Forelimb muscle (tissue), 1 donor: ENCODE results near the gene PCDH20. TPM values are rescaled to one million over a fixed set of nuclear protein-coding genes. Genes with fewer than 3 reads are reported as not detected.
"Not testable (repeated sequence)": the region's sequence is repeated elsewhere in the genome, so short reads cannot be mapped to it uniquely, and the experiment has no call there.

ENCODE experiments used
- DNase-seq: peaks from one replicate; pipeline ENCODE4 v3.0.0-alpha.2; 2013; ENCODE audit warnings: low read depth
- polyA plus RNA-seq: library from polyadenylated mRNA; unstranded; fragments of 120-200 nt; gene quantifications from one replicate; pipeline ENCODE4 v1.2.1, GENCODE V29; 2013; ENCODE audit not compliant: insufficient read length

Gene PCDH20
- polyA plus RNA-seq: 1.3 TPM

GRCh38 chr13:61415749-61416148 is at the start of gene PCDH20:
Gene PCDH20, minus strand, starts transcription at chr13:61415849. Its CDS starts 691 bp downstream, at chr13:61415158.
- DNase-seq: no peak

DNA sequence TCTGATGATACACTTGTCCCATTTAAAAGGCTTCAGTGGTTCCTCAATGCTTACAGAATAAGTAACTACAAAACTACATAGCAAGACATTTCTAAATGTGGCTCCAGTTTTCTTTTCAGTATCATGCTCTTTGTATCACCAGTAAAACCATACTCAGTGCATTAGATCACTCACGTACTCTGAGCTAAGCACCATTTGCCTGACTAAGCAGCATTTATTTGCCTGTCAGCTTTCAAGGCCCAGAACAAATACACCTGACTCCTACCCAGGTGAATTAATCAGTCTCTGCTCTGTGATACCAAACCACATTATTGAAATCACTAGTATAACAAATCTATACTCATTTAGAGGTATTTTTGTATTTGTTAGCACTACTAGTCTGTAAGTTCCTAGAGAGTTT is 47.4 kb upstream of the PCDH20 start:
- DNase-seq: no peak

DNA sequence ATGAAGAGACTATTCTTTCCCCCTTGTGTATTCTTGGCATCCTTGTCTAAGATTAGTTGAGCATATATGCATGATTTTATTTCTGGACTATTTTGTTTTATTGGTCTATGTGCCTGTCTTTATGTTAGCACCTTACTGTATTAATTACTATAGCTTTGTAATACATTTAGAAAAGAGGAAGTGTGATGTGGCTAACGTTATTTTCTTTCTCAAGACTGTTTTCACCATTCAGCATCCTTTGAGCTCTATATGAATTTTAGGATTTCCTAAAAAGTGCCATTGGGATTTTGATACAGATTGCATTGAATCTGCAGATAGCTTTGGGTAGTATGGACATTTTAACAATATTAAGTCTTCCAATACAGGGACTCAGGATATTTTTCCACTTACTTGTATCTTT is 37.5 kb upstream of the PCDH20 start:
- no peak for DNase-seq

- DNase-seq: no peak
Measured at GRCh38 chr13:61432029-61432428, 16.4 kb upstream of the PCDH20 start.

GRCh38 chr13:61423915-61424314 is 8.3 kb upstream of the PCDH20 start:
- DNase-seq: no peak

DNA sequence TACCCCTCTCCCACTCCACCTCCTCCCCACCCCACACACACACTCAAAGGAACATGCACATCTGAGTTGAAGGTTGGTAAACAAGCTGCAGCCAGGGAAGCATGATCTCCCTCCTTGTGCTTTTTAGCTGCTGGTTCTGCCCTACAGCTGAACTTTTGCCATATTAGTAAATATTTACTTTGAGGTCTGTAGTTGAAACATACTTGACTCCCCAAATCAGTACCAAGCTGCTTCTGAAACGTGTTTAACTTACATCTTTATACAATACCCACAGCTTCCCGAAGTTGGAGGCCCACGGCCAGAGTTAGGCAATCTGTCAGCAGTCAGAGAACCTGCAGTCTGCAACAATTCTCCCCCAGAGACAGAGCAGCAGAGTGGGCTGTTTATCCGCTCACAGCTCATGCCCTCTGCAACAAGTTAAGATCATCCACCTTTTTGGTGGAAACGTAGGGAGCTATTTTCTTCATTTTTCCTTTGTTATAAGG is 1.5 kb upstream of the PCDH20 start:
- no peak for DNase-seq

GRCh38 chr13:61415058-61415721 is 459 bp downstream of the PCDH20 start:
- no peak for DNase-seq

DNA sequence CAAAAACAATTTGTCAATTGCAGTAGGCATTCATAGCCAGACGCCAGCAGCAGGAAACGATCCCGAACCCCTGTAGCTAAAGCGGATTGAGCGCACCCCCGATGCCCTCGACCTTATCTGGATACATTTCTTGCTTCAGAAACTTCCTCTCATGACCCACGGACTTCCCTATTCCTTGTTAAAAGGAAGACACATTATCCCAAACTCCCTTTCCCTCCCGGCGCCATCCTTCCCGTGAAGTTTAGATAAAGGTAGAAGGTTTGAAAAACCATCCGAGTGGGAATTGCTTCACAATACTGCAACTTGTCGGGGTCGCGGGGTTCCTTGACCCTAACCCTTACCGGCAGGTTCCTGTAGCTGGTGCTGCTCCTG is 977 bp downstream of the PCDH20 start:
- no peak for DNase-seq

- no peak for DNase-seq
Measured at GRCh38 chr13:61413572-61414535, 1.8 kb downstream of the PCDH20 start.

DNA sequence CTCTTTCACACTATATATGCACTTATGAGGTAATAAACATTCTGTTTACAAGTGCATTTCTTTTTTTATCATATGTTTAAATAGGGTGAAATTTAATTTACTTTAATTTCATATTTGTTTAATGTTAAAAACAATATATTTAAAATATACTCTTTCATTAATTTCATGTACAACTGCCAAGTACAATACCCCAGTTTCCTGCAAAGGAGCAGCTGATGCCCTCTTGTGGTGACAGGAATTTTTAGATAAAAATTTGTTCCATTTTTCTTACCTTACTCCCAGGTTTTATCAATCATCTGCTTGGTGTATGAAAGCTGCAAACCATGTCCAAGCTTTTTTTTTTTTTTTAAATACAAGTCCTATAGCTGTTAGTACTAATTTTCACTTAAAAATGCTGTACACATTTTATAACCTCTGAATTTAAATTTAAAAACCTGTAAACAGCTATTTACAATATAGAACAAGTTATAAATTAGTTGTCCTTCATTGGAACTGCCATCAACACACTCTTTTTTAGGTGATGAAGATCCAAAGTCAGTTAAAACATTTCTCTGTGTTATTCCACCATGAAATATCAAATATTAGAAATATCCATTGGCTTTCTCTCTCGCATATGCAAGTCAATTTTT is 4.9 kb downstream of the PCDH20 start:
- no peak for DNase-seq

DNA sequence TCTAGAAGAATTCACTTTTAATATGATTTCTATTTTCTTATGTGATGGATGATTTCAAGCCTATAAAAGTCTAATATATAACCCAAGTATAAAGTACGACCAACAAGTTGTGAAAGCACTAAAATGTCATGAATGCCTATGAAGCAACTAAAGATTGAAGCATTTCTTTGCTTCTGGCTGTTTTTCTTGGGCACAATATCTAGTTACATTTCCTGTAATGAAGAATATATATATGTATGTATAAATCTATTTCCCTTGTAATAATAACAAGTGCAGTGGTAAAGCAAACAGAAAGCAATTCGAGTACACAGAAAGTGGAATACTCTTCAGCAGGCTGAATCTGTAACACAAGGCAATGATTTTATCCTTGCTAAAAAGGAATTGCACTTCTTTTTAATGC is 5.4 kb downstream of the PCDH20 start:
- no peak for DNase-seq

- DNase-seq: no peak
Measured at GRCh38 chr13:61408571-61408970, 7.1 kb downstream of the PCDH20 start.

DNA sequence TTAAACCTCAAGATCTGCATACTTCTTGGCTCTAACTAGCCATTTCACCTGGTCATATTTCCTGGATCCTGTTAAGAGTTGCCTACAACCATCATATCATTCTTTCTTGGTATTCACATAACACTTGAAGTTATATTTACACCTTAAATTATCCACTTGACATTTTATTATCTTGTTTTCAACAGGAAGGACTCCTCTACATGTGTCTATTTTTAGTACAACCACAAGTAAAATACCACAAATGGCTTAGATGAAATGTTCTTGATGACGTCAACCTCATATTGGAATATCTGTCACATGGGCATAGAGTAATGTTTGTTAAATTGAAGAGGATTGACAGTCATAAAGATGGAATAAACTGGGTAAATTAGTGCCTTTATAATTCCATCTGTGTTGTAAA is 9.4 kb downstream of the PCDH20 start:
- DNase-seq: no peak

DNA sequence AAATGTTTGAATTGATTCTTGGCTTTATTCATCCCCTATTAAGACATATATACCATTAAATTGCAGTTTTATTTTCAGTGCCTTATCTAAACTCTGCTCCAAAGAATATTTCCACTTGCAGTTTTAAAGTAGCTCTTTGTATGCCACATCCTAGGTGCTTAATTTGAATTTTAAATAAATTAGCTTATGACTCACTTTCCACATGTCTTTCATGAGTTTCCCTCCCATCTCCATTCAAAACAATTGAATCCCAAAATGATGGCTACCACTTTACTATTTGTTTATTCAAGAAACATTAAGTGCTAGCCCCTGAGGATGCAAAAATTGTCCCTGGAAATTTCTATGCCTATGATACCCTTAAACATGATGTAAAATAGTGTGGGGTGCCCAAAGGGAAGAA is 19.5 kb downstream of the PCDH20 start:
- DNase-seq: no peak

DNA sequence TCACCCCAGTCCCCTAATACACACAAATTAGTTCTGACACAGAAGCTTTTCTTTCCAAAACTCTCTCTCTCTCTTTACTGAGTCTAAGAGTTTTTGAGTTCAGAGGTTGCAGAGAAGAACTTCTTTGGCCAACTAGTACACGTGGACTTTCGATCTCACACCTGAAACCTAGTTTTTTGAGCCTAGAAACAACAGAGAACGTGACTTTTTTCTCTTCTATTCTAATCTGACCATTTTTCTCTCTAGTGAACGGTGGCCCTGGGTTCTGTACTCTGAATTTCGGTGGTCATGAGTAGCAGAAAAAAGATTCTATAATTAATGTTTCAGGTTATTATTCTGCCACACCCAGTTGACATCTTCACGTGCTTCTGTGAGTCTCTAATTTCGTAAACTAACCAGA is 24.2 kb downstream of the PCDH20 start:
- DNase-seq: no peak

DNA sequence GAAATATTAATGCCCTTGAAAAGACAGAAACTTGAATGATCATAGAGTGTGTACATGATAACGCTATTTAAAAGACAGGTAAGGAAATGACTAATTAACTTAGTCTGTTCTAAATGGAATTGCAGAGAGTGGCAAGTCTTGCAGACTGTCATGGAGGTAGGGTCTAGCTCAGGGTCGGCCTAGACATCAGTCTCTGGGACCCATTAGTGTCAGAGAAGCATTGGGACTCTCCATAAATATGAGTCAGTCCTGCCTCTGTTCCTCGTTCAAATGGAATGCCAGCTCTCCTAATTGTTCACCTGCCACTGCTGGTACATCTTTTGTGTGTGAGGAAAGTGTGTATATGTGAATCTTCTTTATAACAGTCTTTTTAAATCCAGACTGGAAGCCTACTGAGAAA is 28.0 kb downstream of the PCDH20 start:
- no peak for DNase-seq

GRCh38 chr13:61383111-61383510 is 32.5 kb downstream of the PCDH20 start:
- DNase-seq: no peak

GRCh38 chr13:61370520-61370919 is 45.1 kb downstream of the PCDH20 start:
- no peak for DNase-seq

DNA sequence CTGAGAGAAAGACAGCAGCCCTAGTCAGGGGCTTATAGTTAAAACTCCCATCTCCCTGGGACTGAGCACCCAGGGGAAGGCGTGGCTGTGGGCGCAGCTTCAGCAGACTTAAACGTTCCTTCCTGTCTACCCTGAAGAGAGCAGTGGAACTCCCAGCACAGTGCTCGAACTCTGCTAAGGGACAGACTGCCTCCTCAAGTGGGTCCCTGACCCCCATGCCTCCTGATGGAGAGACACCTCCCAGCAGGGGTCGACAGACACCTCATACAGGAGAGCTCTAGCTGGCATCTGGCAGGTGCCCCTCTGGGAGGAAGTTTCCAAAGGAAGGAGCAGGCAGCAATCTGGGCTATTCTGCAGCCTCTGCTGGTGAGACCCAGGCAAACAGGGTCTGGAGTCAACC is 51.0 kb downstream of the PCDH20 start:
- DNase-seq: not testable (repeated sequence)

GRCh38 chr13:61362522-61362921 is 53.1 kb downstream of the PCDH20 start:
- no peak for DNase-seq
